DMS 273 (cell line): ENCODE results near the gene COPS2.
"Not testable (repeated sequence)": the region's sequence is repeated elsewhere in the genome, so short reads cannot be mapped to it uniquely, and the experiment has no call there.

Source experiments
- DNase-seq: peaks from one replicate; lab custom pipeline; 2025; ENCODE audit not compliant: unreplicated experiment; lab: John Stamatoyannopoulos, UW

COPS2 gene

GRCh38 chr15:49155110-49155833 is at the start of gene COPS2:
Gene COPS2 (minus strand): TSS chr15:49155599. CDS start chr15:49155578, 21 bp downstream.
- DNase-seq: peak; percentile 97

DNA sequence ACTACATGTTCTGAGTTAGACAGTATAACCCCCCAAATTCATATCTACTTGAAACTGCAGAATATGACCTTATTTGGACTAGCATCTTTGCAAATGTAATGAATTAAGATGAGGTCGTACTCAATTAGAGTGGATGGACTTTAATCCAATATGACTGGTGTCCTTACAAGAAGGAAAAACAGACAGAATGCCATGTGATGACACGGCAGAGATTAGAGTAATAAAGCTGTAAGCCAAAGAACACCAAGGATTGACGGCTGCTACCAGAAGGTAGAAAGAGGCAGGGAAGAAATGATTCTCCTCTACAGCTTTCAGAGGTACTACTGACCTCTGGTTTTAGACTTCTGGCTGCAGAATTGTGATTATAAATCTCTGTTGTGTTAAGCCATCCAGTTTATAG is 44.9 kb upstream of the COPS2 start:
- DNase-seq: no peak

- DNase-seq: no peak
Measured at GRCh38 chr15:49199666-49200065, 44.3 kb upstream of the COPS2 start.

GRCh38 chr15:49196856-49197255 is 41.5 kb upstream of the COPS2 start:
- DNase-seq: no peak

DNA sequence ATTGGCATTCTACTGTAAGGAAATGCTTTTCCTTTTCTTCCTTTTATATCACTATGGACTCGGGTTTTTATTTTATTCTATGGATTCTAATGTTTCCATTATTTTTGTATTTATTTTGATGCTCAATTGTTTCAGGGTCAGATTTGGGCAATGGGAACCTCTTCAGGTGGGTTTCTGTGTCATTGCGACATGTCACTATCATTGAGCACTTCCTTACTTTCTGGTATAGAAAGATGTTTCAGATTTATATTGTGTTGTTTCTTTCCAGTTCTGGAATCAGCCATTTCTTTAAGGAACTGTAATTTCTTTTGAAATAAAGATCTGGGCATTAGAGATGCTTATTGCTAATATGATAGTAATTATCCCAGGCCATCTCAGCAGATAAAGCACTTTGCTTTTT is 36.5 kb upstream of the COPS2 start:
- DNase-seq: no peak

DNA sequence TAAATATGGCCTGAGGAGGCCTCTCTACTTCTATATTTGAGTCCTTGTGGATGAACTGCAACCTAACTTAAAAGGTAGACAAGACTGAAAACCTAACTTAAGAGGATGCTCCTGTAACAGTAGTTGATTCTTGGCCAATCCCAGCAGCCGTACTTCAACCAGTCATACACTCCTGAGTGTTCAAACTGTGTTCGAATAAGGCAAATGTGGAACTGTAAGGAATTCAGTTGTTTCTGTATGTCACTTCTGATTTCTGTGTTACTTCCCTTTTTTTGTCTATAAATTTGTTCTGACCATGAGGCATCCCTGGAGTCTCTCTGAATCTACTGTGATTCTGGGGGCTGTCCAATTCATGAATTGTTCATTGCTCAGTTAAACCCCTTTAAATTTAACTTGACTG is 35.2 kb upstream of the COPS2 start:
- DNase-seq: no peak

GRCh38 chr15:49189631-49190030 is 34.2 kb upstream of the COPS2 start:
- no peak for DNase-seq

DNA sequence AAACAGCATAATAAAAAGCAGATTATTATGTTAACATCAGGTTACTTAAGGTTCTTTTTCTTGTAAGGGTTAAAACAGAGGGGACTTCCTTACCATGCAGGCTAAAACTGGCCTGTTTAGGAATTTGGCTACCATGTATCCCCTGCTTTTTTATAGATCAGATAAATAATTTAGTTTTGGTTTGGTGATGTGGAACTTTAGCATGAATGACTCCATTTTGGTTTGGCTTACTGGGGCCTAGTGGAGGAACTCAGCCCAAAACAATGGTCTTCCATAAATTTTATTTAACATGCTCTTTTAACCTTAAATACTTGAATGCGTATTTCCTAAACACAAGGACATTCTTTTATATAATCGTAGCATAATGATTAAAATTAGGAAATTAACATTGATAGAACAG is 33.5 kb upstream of the COPS2 start:
- DNase-seq: no peak

- DNase-seq: no peak
Measured at GRCh38 chr15:49187549-49188245, 32.3 kb upstream of the COPS2 start.

DNA sequence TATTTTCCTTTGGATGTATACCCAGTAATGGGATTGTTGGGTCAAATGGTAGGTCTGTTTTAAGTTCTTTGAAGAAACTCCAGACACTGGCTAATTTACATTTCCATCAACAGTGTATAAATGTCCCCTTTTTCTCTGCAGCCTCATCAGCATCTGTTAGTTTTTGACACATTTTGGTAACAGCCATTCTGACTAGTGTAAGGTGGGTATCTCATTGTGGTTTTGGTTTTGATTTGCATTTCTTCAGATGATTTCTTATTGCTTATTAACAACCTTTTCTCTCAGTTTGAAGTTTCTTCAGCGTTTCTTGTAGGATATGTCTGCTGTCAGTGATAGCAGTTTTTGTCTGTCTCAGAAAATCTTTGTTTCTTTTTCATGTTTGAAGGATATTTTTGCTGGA is 30.1 kb upstream of the COPS2 start:
- DNase-seq: no peak

DNA sequence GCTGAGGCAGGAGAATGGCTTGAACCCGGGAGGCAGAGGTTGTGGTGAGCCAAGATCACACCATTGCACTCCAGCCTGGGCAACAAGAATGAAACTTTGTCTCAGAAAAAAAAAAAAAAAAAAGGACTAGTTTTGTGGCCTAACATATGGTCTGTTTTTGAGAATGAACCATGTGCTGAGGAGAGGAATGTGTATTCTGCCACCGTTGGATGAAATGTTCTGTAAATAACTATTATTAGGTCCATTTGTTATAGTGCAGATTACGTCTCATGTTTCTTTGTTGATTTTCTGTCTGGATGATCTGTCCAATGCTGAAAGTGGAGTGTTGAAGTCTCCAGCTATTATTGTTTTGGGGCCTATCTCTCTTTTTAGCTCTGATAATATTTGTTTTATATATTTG is 28.3 kb upstream of the COPS2 start:
- DNase-seq: not testable (repeated sequence)

- DNase-seq: no peak
Measured at GRCh38 chr15:49182128-49182527, 26.7 kb upstream of the COPS2 start.

- no peak for DNase-seq
Measured at GRCh38 chr15:49179433-49180190, 24.2 kb upstream of the COPS2 start.

DNA sequence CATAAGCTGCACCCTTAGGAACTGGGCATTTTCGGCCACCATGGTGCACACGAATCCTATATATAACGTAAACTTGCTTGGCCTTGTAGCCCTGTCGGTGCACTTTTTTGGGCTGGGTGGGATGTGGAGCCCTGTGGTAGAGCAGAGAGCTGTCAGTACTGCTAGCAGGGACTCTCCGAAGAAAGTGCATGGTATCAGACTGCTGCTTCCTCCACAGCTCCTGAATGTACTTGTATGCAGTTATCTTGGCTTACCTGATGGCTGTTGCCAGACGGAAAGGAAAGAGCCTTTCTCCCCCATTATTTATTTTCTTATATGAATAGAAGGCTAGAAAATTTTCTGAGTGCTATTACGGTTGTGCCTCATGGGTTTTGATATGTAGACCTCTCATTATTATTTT is 23.1 kb upstream of the COPS2 start:
- DNase-seq: no peak

DNA sequence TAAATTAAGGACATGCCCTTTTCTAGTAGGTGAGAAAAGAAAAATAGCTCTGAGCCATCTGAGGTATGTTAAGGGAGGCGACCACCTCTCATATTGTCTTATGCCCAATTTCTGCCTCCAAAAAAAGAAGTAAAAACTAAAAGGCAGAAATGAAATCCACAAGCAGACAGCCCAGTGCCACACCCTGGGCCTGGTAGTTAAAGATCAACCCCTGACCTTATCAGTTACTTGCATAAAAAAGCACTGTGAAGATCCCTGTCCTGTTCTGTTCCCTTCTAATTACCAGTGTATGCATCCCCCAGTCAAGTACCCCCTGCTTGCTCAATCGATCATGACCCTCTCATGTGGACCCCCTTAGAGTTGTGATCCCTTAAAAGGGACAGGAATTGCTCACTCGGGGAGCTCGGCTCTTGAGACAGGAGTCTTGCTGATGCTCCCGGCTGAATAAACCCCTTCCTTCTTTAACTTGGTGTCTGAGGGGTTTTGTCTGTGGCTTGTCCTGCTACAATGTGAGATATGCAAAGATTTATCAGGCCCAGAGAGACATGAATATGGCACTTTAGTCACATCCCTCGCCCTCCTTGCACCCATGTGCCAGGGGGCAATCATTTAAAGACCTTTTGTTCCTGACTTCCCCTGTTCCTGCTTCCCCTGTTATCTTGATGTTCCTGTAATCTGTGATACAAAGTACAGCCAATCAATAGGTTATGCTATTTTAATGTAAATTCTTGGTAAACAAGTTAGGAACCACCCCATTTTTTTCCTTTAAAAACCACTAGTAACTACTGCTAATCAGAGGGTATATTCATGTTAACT is 20.4 kb upstream of the COPS2 start:
- not testable (repeated sequence) for DNase-seq

DNA sequence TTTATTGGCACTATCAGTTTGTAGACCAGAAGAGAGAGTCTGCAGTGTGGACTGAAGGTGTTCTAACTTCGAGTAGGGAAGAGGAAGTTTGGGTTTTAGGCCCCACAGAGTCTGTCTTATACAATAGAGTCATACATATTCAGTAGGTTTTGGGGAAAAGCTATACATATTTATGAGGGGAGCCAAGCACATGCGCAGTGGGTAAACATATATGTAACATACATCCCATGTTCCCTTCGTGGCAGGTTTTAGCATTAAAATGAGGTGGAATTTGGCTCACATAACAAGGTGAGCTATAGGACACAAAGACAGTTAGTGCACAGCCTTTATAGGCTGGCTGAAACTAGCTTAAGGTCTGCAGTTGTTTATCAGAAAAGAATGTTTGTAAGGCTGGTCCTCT is 19.5 kb upstream of the COPS2 start:
- peak; percentile 8 for DNase-seq

- DNase-seq: no peak
Measured at GRCh38 chr15:49171790-49172189, 16.4 kb upstream of the COPS2 start.

GRCh38 chr15:49169880-49170597 is 14.6 kb upstream of the COPS2 start, which contains the start of gene GALK2:
Gene GALK2 (plus strand): TSS chr15:49170247. CDS start chr15:49170323, 76 bp downstream.
- DNase-seq: peak; percentile 88

- no peak for DNase-seq
Measured at GRCh38 chr15:49168016-49168415, 12.6 kb upstream of the COPS2 start.

DNA sequence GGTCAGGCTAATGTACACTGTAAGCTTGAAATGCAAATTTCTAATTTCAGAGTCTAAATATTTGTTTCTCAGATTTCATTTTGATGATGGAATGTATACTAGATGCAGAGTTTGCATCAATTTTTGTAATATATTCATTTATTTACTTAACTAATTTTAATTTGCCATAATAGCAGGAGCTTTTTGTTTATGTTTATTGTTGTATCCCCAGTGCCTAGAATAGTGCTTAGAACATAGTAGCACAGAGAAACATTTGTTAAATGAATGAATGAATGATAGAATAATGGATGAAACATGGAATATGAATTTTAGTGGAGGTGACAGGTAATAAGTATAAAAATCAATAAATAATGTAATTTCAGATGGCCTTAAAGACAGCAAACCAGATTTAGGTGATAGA is 9.5 kb upstream of the COPS2 start:
- no peak for DNase-seq
